ENCODE results near the gene DENND1A.
A peak's percentile ranks its signal among the peaks of the same experiment; 100 is the strongest.
"Not testable (repeated sequence)": the region's sequence is repeated elsewhere in the genome, so short reads cannot be mapped to it uniquely, and the experiment has no call there.

Gene DENND1A

DNA sequence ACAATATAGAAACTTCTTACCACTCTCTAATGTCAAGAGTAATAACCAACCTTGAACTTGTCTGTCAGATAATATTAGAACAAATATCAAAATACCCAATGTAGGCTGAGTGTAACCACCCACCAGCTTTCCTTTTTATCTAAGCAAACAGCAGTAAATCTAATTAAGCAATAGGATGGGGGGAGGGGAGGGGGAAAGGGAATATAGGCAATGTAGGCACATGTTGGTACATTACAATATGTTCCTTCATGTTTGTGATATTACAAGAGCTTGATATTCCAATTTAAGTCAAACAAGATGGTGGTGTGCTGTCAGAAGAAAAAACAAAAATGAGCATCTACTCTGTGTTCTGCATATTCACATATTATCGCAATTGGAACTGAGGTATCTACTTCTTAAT is 158.2 kb downstream of the DENND1A start:
- DNase-seq (ENCODE audit: low read depth in 2 of 2), result no peak

DNA sequence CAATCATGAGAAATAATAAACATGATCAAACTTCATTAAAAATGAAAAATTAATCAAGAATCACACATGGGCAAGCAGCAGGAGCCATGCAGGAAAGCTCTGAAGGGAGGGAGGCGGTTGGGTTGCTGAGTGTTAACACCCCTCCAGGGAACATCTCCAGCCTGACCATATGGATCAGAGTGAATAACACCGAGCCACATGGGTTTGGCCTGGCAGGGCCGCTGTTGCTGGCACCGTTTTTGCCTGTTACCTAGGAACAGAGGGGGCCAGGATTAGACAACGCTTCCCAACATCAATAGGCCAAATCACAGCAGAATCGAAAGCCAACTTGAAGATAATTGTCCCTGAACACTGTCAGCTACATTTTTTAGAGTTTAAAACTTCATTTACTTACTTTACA is 160.2 kb downstream of the DENND1A start:
- no peak for DNase-seq (ENCODE audit: low read depth in 2 of 2)

DNA sequence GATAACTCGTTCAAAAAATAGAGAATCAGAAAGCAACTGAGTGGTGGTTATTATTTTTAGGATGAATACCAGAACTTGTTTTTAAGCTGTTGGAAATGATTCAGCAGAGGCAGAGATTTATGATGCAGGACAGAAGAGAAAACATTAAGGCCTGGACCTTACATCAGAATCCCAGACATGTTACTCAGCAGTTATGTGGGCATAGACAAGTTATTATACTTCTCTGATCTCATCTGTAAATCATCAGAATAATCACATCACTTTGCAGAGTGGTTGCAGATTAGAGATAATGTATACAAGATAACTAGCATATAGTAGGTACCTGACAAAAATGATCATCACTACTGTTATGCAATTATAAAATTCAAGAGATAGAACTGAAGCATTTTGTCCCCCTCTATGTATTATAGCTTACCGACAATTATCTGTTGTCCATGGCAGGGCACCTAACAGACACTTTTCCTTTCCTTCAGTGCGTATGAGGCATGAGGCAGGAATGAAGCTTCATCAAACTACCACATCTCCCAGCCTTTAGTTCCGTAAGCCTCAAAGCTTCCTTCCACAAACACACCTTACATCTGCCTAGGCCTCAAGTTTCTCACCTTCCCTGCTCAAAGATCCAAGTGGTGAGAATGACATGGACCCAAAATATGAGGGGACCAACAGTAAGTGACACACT is 165.9 kb downstream of the DENND1A start:
- DNase-seq (ENCODE audit: low read depth in 2 of 2), result peak; percentile 68 to 71

DNA sequence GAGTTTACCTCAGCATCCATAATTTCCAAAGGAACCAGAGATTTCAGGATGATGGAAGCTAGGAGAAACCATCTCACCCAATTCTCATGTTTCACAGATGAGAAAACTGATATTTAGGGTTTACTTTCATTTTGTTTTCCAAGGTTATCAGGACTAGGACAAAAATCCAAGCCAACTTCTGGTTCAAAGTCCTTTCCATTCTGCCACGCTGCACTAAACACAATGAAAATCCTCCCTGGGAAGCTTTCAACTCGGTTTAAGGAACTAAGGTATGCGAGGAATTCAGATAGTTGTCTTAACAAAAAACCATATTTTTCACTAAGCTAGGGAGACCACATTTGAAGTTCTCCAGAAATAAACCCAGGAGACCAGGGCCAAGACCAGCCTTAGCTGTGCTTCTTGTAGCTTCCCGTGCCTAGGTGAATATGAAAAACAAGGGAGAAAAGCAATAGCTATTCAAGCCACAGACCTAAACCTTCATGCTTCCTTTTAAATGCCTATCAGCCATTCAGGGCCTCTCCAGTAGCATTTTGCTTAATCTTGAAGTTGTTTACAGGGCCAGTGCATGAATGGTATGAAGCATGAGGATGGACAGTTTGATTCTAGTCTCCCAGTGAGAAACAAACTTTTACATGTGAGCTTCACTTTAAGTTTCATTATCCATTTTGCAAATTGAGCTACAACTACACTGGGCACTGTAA is 167.9 kb downstream of the DENND1A start:
- no peak for DNase-seq (ENCODE audit: low read depth in 2 of 2)

DNA sequence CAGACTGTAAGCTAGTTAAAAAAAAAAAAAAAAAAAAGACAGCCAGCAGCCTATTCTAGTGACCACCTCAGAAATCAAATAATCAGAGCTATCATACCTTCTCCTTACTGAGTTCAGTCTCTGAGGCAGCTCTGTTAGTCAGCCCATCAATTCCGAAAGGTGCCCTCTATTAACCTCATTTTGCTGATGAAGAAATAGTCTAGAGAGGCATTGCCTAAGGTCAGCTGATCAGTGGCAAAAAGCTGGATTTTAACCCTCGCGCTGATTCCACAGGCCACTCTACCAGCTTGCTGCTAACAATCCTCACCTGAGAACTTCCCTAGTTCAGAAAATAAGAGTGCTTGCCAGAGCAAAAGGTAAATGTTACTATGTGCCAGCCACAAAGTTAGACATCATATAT is 172.0 kb downstream of the DENND1A start:
- no peak for DNase-seq (ENCODE audit: low read depth in 2 of 2)

DNA sequence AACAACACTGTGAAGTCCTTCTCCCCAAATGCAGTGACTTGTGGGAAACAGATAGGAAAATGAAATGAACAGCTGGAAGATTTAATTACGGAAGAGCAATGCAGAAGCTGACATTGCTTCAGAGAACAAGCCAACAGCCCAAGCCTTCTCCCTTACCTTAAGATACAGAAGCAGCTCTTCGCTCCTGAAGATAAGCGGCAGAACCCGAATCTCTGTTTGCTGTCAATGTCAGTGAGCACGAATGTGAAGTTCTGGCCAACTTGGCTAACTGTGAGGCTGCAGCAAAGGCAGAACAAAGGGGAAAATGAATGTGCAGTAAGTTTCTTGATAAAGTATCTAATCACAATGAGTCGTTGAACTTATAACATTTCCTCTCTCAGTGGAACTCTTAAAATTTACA is 172.4 kb downstream of the DENND1A start:
- no peak for DNase-seq (ENCODE audit: low read depth in 2 of 2)

DNA sequence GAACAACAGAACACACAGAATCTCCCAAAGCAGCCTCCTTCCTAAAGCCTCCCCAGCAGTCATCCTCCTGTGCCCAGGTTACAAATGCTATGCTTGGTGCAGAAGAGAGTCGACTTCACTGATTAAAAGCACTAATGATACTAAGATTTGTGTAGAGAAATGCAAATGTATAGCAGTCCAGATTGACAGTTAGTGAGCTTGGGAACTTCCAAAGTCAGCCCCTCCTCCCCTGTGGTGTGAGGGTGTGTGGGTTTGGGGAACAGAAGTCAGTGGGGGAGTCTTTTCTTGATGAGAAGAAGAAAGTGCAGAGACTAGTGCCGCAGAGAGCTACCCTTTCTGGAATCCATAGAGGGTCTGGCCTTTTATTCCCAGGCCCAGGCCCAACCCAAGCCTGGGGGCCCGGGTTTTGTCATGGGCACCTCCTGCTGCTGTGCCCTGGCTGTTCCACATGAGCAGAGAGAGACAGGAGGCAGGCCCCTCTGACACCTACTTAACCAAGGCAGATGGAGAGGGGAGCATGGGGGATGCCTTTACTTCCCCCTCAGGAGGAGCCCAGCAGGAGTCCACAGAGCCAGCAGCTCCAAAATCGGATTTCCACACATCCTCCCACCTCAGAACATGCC is 173.3 kb downstream of the DENND1A start:
- no peak for DNase-seq (ENCODE audit: low read depth in 2 of 2)

DNA sequence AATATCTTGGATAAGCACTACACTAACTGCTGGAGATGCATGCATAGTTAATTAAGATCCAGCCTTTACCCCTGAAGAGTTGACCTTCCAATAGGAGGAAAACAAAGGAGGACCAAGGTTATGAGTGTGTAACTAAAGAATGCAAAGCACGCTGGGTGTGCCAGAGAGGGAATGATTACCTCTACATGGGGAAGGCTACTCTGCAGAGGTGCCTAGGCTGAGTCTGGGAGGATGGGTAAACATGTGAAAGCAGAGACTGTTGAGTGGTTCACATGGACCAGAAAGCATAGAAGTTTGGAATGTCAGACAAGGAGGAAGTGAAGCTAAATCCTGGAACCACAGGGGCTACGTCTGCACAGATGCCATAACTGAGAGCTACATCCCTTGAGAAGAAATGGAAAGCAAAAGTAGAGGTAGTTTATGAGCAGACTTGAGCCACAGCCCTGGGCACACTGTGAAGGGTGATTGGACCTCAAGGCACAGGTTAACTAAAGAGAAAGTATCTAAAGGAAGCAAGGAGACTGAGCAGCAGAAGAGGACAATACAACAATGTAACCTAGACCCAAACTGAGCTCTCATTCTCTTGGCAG is 176.2 kb downstream of the DENND1A start:
- DNase-seq (ENCODE audit: low read depth in 2 of 2), result no peak

DNA sequence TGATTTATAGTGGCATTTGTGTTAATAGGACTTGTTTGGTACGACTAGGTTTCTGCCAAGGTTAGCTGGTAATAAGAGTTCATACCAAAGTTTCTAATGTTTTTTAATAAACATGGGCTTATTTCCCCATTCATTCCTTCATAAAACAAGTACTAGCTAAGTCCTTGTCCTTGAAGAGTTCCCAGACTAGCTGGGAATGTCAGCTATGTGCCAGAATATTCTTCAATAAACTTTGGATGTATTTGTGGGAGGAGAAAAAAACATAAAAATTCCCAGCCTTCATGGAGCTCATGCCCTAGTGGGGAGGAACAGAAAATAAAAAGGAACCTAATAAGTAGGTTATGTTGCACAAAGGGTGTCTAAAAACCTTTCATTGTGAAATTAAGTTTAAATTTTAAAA is 176.9 kb downstream of the DENND1A start:
- no peak for DNase-seq (ENCODE audit: low read depth in 2 of 2)

DNA sequence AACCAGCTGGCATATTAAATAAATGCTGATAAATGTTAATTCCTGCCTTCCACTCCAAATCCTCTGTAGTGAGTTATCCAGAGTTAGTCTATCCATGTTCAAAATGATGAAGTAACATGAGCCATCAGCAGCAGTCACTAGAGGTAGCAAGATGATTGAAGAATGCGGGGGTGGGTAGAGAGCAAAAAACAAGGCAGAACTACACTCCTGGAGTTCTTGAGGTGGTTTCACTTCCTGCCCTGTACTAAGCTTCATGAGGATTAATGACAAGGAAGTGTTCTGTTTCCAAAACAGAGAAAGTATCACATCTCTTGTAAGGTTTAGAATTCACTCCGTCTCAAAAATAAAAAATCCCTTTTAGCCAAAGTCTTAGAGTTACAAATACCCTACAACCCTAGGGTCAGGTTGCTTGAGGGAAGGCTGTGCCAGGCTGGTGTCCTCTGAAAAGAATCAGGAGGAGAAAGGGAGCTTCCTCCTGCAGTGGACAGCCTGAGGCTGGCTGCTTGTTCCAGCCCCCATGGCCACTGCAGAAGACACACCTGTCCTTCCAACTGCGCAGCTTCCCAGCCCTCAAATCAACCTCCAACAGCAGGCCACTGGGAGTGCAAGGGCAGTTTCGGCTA is 180.2 kb downstream of the DENND1A start:
- no peak for DNase-seq (ENCODE audit: low read depth in 2 of 2)

DNA sequence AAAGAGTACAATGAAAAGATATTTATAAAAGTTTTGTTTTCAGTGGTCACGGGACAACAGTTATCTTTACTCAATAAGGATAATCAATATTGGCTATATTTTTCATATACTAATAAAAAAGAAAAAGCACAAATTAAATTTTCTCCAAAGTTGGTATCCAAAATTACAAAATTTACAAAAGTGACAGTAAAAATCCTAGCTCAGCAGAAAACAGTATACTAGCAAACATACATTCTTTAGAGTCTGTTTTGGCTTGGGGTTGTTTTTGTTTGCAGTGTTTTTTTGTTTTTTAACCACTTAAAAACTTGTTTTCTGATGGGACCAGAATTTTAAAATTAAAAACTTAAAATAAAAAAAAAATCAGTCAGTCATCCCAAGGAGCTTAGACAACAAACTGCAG is 183.2 kb downstream of the DENND1A start:
- DNase-seq (ENCODE audit: low read depth in 2 of 2), result no peak

DNA sequence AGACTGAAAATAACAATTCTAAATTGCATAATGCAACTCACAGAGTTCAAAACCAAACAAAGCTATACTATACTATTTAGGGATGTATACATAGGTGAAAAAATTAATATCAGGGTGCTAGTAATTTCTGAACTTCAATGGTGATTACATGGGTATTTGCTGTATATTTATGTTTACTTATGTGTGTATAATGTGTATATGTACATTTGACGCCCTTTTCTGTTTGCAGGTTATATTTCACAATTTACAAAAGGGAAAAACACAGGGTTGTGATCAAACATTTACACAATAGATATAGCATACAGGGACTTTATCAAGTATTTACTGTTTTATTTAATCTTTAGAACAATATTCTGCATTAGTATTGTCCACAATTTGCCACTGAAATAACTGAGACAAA is 184.0 kb downstream of the DENND1A start:
- DNase-seq (ENCODE audit: low read depth in 2 of 2), result no peak

DNA sequence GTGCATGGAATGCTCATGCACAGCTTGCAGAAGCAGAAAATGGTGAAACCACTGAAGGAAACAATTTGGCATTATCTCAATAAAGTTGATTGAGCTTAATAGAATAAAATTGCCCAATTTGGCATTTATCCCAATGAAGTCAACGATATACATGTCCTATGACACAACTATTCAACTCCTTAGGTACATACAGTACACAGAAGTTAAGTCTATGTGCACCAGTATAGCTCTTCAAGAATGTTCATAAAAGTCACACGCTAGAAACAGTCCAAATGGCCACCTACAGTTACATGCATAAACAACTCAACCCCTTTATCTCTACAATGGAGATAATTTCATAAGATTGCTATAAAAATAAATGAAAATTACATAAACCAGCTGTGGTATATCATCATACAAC is 184.5 kb downstream of the DENND1A start:
- DNase-seq (ENCODE audit: low read depth in 2 of 2), result no peak

DNA sequence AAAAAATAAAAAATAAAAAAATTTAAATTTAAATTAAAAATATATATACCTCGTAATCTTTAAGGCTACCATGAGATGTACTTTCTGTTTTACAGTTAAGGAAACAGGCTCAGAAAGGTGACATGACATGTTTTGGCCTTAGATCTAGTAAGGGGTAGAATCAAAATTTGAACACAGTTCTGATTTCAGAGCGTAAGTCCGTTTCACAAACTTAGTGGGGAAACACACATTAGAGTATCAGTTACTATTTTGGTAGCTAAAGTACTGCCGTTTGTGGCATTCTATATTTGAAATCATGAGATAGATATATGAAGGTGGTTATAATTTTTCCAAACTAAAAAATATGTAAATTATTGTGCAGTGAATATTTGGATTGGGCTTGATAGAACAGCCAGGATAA is 186.2 kb downstream of the DENND1A start:
- no peak for DNase-seq (ENCODE audit: low read depth in 2 of 2)

DNA sequence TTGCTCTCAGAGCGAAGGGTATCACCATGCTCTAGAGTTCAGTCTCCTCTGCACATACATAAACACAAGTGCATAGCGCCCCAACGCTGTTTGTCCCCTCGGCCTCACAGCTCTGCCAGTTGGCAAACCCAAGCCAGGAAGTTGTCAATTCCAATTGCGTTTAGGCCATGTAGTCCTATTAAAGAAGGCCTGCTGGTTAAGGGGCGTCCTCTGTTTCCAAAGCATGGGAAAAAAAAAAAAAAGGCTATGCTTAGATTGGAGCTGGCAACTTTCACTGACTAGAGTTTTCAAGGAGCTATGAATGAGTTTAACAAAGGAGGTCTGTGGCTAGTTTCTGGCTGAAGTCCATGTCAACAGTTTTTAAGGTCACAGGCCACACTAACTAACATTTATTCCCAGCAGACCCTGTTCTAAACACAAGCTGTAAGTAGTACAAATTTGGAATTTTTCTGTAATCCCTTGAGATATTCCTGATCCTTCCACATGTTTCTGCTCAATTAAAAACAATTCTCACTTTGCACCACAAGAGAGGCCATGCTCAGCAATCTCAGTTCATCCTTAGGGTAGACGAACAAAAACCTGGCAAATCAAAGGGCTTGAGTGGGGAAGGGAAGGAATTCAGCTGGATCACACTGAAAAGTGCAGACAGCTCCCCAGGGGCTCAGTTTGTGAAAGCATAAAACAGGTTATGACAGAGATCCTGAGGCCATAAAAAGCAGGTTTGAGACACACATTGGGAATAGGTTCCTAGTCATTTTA is 187.7 kb downstream of the DENND1A start:
- peak; percentile 29 to 39 for DNase-seq (ENCODE audit: low read depth in 2 of 2)

DNA sequence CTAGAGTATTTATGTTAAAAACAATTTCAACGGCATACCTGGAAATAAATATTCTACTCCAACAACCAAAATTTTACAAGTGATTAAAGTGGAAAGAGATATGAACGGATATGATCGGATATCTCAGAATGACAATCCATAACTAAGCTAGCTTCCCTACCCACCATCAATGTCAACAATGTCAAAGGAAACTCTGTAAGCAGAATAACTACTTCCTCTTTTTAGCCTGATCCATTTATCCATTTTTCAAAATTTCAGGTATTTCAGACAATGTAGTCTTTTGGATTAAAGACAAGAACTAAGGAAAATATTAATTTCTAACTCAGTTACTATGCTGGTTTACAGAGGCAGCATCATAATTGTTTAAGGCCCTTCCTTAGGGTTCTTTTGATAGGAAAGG is 188.7 kb downstream of the DENND1A start:
- no peak for DNase-seq (ENCODE audit: low read depth in 2 of 2)

DNA sequence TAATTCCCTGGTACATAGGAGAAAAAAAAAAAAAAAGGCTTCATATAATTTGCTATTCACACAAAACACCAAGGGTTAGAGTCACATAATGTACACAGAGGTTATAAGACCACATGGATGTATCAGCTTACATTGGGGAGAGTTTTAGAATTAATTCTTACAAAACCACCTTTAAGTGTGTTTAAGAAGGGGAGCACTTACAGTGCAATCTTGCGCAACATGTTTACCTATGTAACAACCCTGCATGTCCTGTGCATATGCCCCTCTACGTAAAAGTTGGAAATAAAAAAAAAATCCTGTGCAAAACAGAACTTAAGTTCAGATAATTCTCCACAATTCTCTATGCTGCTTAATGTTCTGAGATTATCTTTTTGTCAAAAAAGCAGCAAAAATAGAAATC is 190.0 kb downstream of the DENND1A start:
- no peak for DNase-seq (ENCODE audit: low read depth in 2 of 2)

DNA sequence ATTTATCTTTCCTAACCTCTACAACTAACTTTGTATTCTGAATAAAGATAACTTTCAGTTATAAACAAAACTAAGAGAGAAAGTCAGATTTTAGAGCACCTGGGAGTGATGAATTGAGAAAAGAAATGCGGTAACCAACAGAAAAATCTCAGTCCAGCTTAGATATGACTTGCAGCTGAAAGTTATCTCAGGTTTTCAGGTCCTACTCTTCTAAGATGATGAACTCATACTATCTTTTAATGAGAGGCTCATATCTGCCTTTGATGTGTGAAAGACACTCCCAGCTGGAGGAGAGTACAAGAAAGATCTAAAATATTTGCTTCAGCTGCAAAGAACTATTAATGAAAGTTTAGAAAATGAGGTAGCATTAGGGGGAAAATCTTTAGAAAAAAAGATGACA is 190.5 kb downstream of the DENND1A start:
- no peak for DNase-seq (ENCODE audit: low read depth in 2 of 2)

DNA sequence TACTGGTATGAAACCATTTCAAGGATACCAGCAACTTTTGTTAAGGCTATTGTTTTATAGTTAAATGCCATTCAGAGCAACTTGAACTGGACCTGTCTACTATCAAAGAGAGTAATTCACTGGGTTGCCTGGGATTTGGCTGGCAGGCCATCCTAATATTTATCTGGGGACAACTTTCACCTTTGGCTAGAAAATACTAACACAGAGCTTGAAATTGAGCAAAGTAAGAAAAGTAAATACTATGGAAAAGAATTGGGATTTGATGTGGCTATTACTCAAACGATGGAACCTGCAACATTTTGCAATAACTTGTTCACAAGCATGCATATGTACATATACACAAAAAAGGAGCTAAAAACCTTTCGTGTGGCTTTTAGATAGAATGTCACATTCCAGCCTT is 191.3 kb downstream of the DENND1A start:
- no peak for DNase-seq (ENCODE audit: low read depth in 2 of 2)

DNA sequence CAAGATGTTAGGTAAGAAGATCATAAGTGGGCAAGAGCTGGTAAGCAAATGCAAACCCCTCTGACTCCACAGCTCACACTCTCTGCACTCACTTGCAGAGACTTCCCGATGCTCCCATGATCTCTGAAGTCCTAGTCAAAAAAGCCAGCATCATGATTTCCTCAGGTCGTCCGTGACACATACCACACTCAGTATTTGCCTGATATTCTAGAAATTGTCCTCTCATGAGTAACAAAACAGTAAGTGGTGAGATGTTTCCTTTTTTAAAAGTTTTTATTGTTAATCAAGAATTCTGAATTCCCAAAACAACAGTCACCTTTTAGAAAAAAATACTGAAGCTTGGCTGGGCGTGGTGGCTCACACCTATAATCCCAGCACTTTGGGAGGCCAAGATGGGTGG is 194.6 kb downstream of the DENND1A start:
- no peak for DNase-seq (ENCODE audit: low read depth in 2 of 2)

DNA sequence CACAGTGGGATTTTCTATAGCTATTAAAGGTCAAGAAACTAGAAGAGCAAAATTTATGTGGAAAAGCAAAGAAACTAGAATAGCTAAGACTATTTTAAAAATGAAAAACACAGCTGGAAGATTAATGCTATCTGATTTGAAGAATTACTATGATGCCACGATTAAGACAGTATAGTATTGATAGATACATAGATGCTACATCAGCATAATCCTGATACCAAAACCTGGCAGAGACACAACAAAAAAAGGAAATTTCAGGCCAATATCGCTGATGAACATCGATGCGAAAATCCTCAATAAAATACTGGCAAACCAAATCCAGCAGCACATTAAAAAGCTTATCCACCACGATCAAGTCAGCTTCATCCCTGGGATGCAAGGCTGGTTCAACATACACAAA is 201.4 kb downstream of the DENND1A start:
- DNase-seq (ENCODE audit: low read depth in 2 of 2), result not testable (repeated sequence)

DNA sequence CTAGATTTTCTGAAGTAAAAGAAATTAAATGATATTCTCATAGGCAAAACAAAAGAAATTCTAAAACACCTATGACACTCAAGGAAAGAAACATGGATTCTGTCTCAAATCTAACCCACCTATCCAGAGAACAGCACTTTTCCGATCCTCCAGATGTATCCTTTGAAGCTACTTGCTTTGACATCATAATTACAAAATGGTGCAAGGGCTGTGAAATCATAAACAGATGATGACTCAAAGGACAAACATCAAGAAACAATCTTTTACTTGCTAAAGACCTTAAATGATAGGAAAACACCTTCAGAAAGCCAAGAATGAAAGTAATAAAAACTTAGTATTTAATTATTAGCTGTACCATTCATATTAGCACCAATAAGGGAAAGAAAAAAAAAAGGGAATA is 202.6 kb downstream of the DENND1A start:
- no peak for DNase-seq (ENCODE audit: low read depth in 2 of 2)
